SIG-M5 treated with dmso at 0.1 percent for 504 hours (cell line): ENCODE measurements around the gene DUSP21.
A peak's percentile ranks its signal among the peaks of the same experiment; 100 is the strongest.
"Not testable (repeated sequence)": the region's sequence is repeated elsewhere in the genome, so short reads cannot be mapped to it uniquely, and the experiment has no call there.

Source experiments
- DNase-seq: peaks from one replicate; lab custom pipeline; 2025; ENCODE audit not compliant: unreplicated experiment; lab: John Stamatoyannopoulos, UW

The DUSP21 gene

GRCh38 chrX:44875185-44875489 is 31.3 kb downstream of the DUSP21 start:
- no peak for DNase-seq

GRCh38 chrX:44876086-44876485 is 32.3 kb downstream of the DUSP21 start:
- DNase-seq = no peak

GRCh38 chrX:44876767-44877166 is 32.9 kb downstream of the DUSP21 start:
- no peak for DNase-seq

GRCh38 chrX:44878780-44879179 is 35.0 kb downstream of the DUSP21 start:
- DNase-seq = no peak

GRCh38 chrX:44881549-44881948 is 37.7 kb downstream of the DUSP21 start:
- DNase-seq = no peak

- DNase-seq = no peak
Measured at GRCh38 chrX:44882635-44883034, 38.8 kb downstream of the DUSP21 start.

GRCh38 chrX:44884944-44885343 is 41.1 kb downstream of the DUSP21 start:
- DNase-seq = no peak

GRCh38 chrX:44889824-44890223 is 46.0 kb downstream of the DUSP21 start:
- DNase-seq = peak; percentile 67

- no peak for DNase-seq
Measured at GRCh38 chrX:44890247-44890646, 46.4 kb downstream of the DUSP21 start.

GRCh38 chrX:44890687-44891086 is 46.9 kb downstream of the DUSP21 start:
- not testable (repeated sequence) for DNase-seq

GRCh38 chrX:44891642-44892041 is 47.8 kb downstream of the DUSP21 start:
- no peak for DNase-seq
